ENCODE measurements around the gene COL23A1. TPM values are rescaled to one million over a fixed set of nuclear protein-coding genes. Genes with fewer than 3 reads are reported as not detected.

Gene COL23A1
- polyA plus RNA-seq, 4 donors: 5.8 to 13.4 (median 7.7) TPM

DNA sequence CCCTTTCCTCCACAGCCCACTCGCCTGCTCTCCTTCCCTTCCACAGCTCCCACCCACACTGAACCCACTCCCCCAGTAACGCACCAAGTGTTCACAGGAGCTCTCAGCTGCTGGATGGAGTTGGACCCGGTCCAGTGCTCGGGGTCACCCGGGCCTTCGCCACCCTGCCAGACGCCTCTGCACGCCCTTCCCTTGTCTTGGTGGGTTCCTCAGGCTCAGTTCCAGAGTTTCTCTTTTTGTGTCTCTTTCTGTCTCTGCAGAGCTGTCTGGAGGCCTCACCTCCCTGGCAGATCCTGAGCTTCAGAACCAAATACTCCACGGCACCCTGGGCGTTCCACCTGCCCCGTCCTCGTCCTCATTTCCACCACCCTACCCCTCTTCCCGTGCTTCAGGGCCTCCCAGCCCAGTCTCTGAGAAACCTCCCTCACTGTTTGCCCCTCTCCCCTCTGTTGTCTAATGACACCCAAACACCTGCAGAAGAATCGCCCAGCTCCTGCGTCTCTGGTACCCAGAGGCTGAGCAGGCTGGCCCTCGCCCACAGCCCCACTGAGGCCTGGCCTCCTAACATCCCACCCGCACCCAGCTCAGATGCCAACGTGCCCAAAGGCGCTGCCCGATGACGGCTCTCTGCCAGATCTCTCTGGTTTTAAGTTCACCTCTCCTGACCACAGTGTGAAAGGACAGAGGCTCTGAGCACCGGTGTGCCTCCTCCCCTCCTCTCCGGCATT lies 74.3 kb downstream of the COL23A1 start:
- DNase-seq (ENCODE audit: low read depth in 4 of 4, low spot score in 3 of 4): no peak

GRCh38 chr5:178514851-178515418 lies 75.3 kb downstream of the COL23A1 start:
- DNase-seq (ENCODE audit: low read depth in 4 of 4, low spot score in 3 of 4): no peak

GRCh38 chr5:178511172-178511571 lies 79.0 kb downstream of the COL23A1 start:
- DNase-seq (ENCODE audit: low read depth in 4 of 4, low spot score in 3 of 4): no peak

- no peak for DNase-seq (ENCODE audit: low read depth in 4 of 4, low spot score in 3 of 4)
These were observed 80.6 kb downstream of the COL23A1 start for GRCh38 chr5:178509491-178510057.

GRCh38 chr5:178507151-178507932 lies 82.9 kb downstream of the COL23A1 start:
- DNase-seq (ENCODE audit: low read depth in 4 of 4, low spot score in 3 of 4): no peak

GRCh38 chr5:178505639-178506407 lies 84.4 kb downstream of the COL23A1 start:
- DNase-seq (ENCODE audit: low read depth in 4 of 4, low spot score in 3 of 4): no peak

DNA sequence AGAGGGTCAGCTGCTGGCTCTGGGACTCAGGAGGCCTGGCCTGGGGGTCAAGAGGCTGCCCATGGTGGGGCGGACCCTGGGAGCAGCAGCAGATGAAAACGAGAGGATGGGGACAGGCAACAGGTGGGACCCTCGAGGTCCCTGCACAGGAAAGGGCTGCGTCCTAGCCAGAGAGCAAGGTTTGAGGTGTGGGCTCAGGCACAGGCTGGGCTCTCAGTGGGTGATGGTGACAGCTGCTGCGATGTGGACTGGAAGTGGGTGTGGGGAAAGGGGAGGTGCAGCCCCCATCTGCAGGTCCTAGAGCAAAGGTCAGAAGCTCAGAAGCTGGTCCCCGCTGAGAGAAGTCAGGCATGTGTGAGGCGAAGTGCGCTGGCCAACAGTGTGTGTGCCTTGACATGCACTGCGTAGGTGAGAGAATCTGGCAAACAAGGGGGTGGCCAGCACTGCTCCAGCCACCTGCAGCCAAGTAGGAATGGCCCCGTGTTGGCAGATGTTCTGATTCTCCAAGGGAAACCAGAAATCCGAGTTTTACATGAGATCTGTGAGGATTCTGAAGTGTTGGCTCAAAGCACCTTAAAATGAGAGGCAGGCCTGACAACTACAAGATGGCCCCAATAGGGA lies 85.7 kb downstream of the COL23A1 start:
- DNase-seq (ENCODE audit: low read depth in 4 of 4, low spot score in 3 of 4): no peak

- no peak for DNase-seq (ENCODE audit: low read depth in 4 of 4, low spot score in 3 of 4)
These were observed 87.6 kb downstream of the COL23A1 start for GRCh38 chr5:178502401-178503100.

GRCh38 chr5:178499352-178499751 lies 90.8 kb downstream of the COL23A1 start:
- no peak for DNase-seq (ENCODE audit: low read depth in 4 of 4, low spot score in 3 of 4)

GRCh38 chr5:178496642-178497041 lies 93.6 kb downstream of the COL23A1 start:
- no peak for DNase-seq (ENCODE audit: low read depth in 4 of 4, low spot score in 3 of 4)

GRCh38 chr5:178496214-178496613 lies 94.0 kb downstream of the COL23A1 start:
- no peak for DNase-seq (ENCODE audit: low read depth in 4 of 4, low spot score in 3 of 4)

GRCh38 chr5:178495706-178496105 lies 94.5 kb downstream of the COL23A1 start:
- no peak for DNase-seq (ENCODE audit: low read depth in 4 of 4, low spot score in 3 of 4)

DNA sequence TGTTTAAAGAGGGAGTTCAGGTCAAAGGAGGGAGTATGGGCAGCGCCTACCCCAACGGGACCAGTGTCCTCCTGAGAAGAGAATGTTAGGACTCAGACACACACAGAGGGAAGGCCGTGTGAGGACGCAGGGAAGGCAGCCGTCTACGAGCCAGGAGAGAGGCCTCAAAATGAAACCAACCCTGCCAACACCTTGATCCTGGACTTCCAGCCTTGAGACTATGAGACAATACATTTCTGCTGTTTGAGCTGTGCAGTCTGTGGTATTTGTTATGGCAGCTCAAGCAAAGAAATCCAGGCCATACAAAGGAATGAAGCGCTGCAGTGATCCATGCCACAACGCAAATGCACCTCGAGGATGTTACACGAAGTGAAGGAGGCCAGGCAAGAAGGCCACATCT lies 97.9 kb downstream of the COL23A1 start:
- DNase-seq (ENCODE audit: low read depth in 4 of 4, low spot score in 3 of 4): no peak

DNA sequence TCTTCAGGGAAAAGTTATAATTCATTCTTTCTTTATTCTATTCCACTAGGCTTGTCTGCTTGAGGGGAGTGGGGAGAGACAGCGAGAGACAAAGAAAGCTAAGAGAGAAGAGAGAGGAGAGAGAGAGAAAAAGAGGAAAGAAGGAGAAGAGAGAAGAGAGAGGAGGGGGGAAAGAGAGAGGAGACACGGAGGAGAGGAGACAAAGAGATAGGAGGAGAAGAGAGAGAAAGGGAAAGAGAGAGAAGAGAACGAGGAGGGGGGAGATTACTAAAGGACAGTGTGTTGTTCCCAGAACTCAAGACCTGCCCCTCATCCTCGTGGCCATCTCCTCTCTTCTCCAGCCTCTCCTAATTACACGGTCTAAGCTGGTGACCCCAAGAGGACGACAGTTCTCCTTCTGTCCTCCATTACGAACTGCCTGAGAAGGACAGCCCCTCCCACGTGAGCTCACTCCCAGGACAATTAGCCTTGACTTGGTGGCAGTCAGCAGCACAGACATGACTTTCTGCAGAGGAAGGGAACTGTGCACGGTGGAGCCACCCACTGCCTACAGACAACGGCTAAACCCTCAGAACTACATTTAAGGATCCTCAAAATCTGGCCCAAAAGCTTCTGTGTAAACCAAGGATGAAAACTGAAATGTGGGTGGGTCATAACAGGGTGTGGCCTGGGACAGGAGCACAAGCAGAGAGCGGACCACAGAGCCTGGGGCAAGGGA lies 99.1 kb downstream of the COL23A1 start:
- DNase-seq (ENCODE audit: low read depth in 4 of 4, low spot score in 3 of 4): no peak

DNA sequence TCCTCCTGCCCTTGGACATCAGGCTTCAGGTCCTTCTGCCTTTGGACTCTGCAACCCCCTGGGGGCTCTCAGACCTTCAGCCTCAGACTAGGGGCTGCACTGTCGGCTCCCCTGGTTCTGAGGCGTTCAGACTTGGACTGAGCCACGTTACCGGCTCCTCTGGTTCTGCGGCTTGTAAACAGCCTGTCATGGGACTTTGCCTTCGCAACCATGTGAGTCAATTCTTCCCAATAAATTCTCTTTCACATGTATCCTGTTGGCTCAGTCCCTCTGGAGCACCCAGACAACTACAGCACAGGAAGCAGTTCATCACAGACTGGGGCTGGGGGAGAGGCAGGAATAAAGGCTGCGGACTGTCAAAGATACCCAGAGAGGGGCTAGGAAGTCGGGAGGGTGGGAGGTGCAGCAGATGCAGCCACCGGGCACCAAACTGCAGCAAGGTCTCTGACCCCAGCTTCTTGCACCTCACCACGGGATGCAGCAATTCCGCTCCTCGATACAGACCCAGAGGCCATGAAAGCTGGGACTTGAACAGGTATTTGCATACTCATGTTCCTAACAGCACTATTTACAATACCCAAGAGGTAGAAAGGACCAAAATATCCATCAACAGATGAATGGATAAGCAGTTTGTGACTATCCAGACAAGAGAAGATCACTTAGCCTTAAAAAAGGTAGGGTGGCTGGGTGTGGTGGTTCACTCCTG lies 100.8 kb downstream of the COL23A1 start:
- no peak for DNase-seq (ENCODE audit: low read depth in 4 of 4, low spot score in 3 of 4)

GRCh38 chr5:178488696-178489095 lies 101.5 kb downstream of the COL23A1 start:
- no peak for DNase-seq (ENCODE audit: low read depth in 4 of 4, low spot score in 3 of 4)

DNA sequence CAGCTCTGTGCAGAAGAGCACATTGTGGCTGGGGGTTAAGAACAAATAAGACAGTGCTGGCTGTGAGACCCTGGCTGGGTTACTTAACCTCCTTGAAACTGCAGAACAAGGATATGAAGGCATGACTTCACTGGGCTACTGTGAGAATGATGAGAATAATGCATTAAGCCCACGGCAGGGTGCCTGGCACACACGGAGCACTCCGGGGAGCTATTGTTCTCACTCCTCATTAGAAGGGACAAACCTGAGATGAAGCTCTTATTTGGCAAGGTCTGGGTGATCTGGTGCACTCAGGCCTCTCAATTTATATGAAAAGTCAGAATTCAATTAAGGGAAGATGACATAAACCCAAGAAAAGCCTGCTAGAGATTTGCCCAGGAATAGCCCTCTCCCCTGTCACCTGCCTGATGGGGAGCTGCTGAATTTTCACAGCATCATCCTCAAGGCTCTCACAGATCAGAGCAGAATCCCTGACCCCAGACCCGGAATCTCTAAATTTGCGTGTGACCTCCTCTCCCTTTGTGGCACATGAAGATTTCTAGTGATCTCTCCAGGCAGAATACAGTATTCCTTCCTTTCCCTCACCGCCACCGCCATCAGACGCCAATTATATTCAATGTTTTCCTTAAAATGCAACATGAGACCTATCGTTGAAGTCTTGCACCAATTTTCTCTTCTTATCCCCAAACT lies 102.1 kb downstream of the COL23A1 start:
- no peak for DNase-seq (ENCODE audit: low read depth in 4 of 4, low spot score in 3 of 4)
